Lung (tissue), 12 donors: ENCODE data around the gene NCL. TPM values are rescaled to one million over a fixed set of nuclear protein-coding genes. Genes with fewer than 3 reads are reported as not detected.
A peak's percentile ranks its signal among the peaks of the same experiment; 100 is the strongest.

ENCODE experiments used
- ATAC-seq: fragments of 200-7000 bp; cut with Tn5 transposase; one replicate; pipeline ENCODE4 v1.9.1; 2020; ENCODE audit warnings: moderate number of reproducible peaks; ENCODE audit not compliant: insufficient read depth, low FRiP score
- DNase-seq, 3 donors: peaks; one replicate each; pipeline ENCODE4 v3.0.0-alpha.2; 2013 to 2017
- H3K27ac ChIP-seq, 2 donors: one replicate each; pipeline ENCODE4 v1.5.1; 2013; ENCODE audit warnings: mild to moderate bottlenecking in 2 of 2, moderate library complexity in 2 of 2, control low read depth in 1 of 2, inconsistent platforms in 1 of 2, low read depth in 1 of 2, low read length in 1 of 2
- H3K27me3 ChIP-seq, 3 donors: one replicate each; pipeline ENCODE4 v1.5.1; 2013; ENCODE audit warnings: low read length in 2 of 3; ENCODE audit not compliant: control insufficient read depth in 3 of 3, insufficient read depth in 3 of 3
- H3K36me3 ChIP-seq, 4 donors: one replicate each; pipeline ENCODE4 v1.5.1; 2013; ENCODE audit warnings: low read length in 4 of 4, mild to moderate bottlenecking in 1 of 4, moderate library complexity in 1 of 4; ENCODE audit not compliant: control insufficient read depth in 4 of 4, insufficient read depth in 4 of 4
- H3K4me1 ChIP-seq, 5 donors: one replicate each; pipeline ENCODE4 v1.5.1; 2013; ENCODE audit warnings: low read length in 5 of 5, mild to moderate bottlenecking in 2 of 5, moderate library complexity in 1 of 5; ENCODE audit not compliant: control insufficient read depth in 5 of 5, insufficient read depth in 5 of 5
- H3K4me3 ChIP-seq: one replicate; pipeline ENCODE4 v1.5.1; 2013; ENCODE audit warnings: mild to moderate bottlenecking, control low read depth, moderate library complexity
- H3K9ac ChIP-seq, 2 donors: one replicate each; pipeline ENCODE4 v1.5.1; 2013; ENCODE audit warnings: low read length in 2 of 2, control low read depth in 1 of 2; ENCODE audit not compliant: insufficient read depth in 1 of 2
- H3K9me3 ChIP-seq, 4 donors: one replicate each; pipeline ENCODE4 v1.5.1; 2013; ENCODE audit warnings: low read length in 3 of 4, mild to moderate bottlenecking in 1 of 4, moderate library complexity in 1 of 4; ENCODE audit not compliant: control insufficient read depth in 4 of 4, insufficient read depth in 3 of 4
- CTCF ChIP-seq: IDR thresholded peaks from 2 replicates; pipeline ENCODE4 v1.5.1; 2012; ENCODE audit warnings: mild to moderate bottlenecking; ENCODE audit errors: control extremely low read depth, extremely low read depth
- WGBS, 2 donors: extraction: QIAGEN DNeasy Blood & Tissue Kit; methylation state at CpG; one replicate each; pipeline ENCODE4 v1.1.7; 2013; 5-methylcytosine and 5-hydroxymethylcytosine counted together
- polyA plus RNA-seq, 2 donors: library from polyadenylated mRNA; stranded (reverse); fragments of 200-250 nt; gene quantifications; one replicate each; pipeline ENCODE4 v1.2.1, GENCODE V29; 2013
- total RNA-seq, 2 donors: library from RNA; depleted of rRNA in 1 of 2; stranded (reverse); fragments of >200 nt in 1 of 2; gene quantifications; one replicate each; pipeline ENCODE4 v1.2.1, GENCODE V29; 2014 to 2021
- donor health status: control.
- donor health status: control.
- donor health status: Bipolar disorder and iron deficiency.
- donor health status: healthy.
- donor health status: DM: yes; HTN: yes; CAD: no.

The NCL gene
- total and polyA plus RNA-seq, 4 donors, result 144 to 373 (median 331) TPM

- no peak overlapping the region for H3K9ac ChIP-seq
- H3K4me1 ChIP-seq, result peaks cover 0 to 12% (median 4%) of the 10 kb centered on the region in 5 donors
- no peak for ATAC-seq
- DNase-seq, result no peak
- H3K27me3 ChIP-seq, result no peaks in the 10 kb centered on the region
- 86 to 93% methylated on average over 5 of the region's 5 CpGs for WGBS, 2 donors
- no peak overlapping the region for H3K4me3 ChIP-seq
- no peak for TF ChIP-seq CTCF
- H3K9me3 ChIP-seq, result no peaks in the 10 kb centered on the region
- no peak overlapping the region for H3K27ac ChIP-seq
- H3K36me3 ChIP-seq, result peaks cover 0 to 3% (median 0%) of the 10 kb centered on the region in 4 donors
Observed at GRCh38 chr2:231512222-231512621, 47.9 kb upstream of the NCL start.

- TF ChIP-seq CTCF, result no peak
- WGBS, 2 donors, result 71 to 78% methylated on average over 3 of the region's 3 CpGs
- Histone ChIP-seq H3K36me3 (peaks cover 0 to 2% (median 0%) of the 10 kb centered on the region in 4 donors), H3K27ac (no peak overlapping the region), H3K27me3 (no peaks in the 10 kb centered on the region), H3K4me1 (no peaks in the 10 kb centered on the region), H3K9me3 (no peaks in the 10 kb centered on the region), H3K9ac (no peak overlapping the region), H3K4me3 (no peak overlapping the region)
- ATAC-seq (no peak), DNase-seq (peak in 2 of 3 donors; percentile 34 to 65)
Observed at GRCh38 chr2:231503766-231504165, 39.5 kb upstream of the NCL start.

GRCh38 chr2:231502596-231502995 lies 38.3 kb upstream of the NCL start:
- H3K4me3 ChIP-seq, result no peak overlapping the region
- H3K27ac ChIP-seq, result no peak overlapping the region
- no peaks in the 10 kb centered on the region for H3K27me3 ChIP-seq
- ATAC-seq (no peak), DNase-seq (no peak)
- H3K4me1 ChIP-seq, result no peaks in the 10 kb centered on the region
- no peaks in the 10 kb centered on the region for H3K36me3 ChIP-seq
- no peak for TF ChIP-seq CTCF
- H3K9me3 ChIP-seq, result no peaks in the 10 kb centered on the region
- no peak overlapping the region for H3K9ac ChIP-seq

GRCh38 chr2:231497651-231498050 lies 33.4 kb upstream of the NCL start:
- WGBS, 2 donors, result 88 to 91% methylated on average over 1 of the region's 1 CpG
- Histone ChIP-seq H3K9me3 (no peaks in the 10 kb centered on the region), H3K27me3 (no peaks in the 10 kb centered on the region), H3K27ac (no peak overlapping the region), H3K4me1 (no peaks in the 10 kb centered on the region), H3K4me3 (no peak overlapping the region), H3K36me3 (no peaks in the 10 kb centered on the region), H3K9ac (no peak overlapping the region)
- no peak for DNase-seq
- TF ChIP-seq CTCF, result no peak
- no peak for ATAC-seq
